GM23248 (cell line): Measurements from ENCODE around the gene SOCS2. TPM values are rescaled to one million over a fixed set of nuclear protein-coding genes. Genes with fewer than 3 reads are reported as not detected.

Experiments used
- DNase-seq: peaks from one replicate; pipeline ENCODE4 v3.0.0-alpha.2; 2015
- H2AFZ ChIP-seq: fragments of 200-600 bp; sonication (generic); 2 replicates; pipeline ENCODE4 v1.6.1; 2016; ENCODE audit warnings: antibody characterized with exemption
- H3F3A ChIP-seq: fragments of 200-600 bp; sonication (generic); 2 replicates; pipeline ENCODE4 v1.6.1; 2016; ENCODE audit warnings: mild to moderate bottlenecking, antibody characterized with exemption, mixed run types; ENCODE audit not compliant: insufficient read depth
- H3K27ac ChIP-seq: fragments of 200-600 bp; sonication (generic); 2 replicates; pipeline ENCODE4 v1.5.1; 2016; ENCODE audit warnings: mild to moderate bottlenecking
- H3K27me3 ChIP-seq: fragments of 200-600 bp; sonication (generic); replicated peaks from 2 replicates; pipeline ENCODE4 v1.6.1; 2016; ENCODE audit warnings: mild to moderate bottlenecking; ENCODE audit not compliant: insufficient read depth
- H3K36me3 ChIP-seq: fragments of 200-600 bp; sonication (generic); 2 replicates; pipeline ENCODE4 v1.6.1; 2016; ENCODE audit warnings: low read depth, mild to moderate bottlenecking
- H3K4me1 ChIP-seq: fragments of 200-600 bp; sonication (generic); 2 replicates; pipeline ENCODE4 v1.6.1; 2016; ENCODE audit warnings: mild to moderate bottlenecking; ENCODE audit not compliant: insufficient read depth
- H3K4me2 ChIP-seq: fragments of 200-600 bp; sonication (generic); one replicate; pipeline ENCODE4 v1.6.1; 2016; ENCODE audit warnings: mild to moderate bottlenecking; ENCODE audit not compliant: unreplicated experiment
- H3K4me3 ChIP-seq: fragments of 200-600 bp; sonication (generic); 2 replicates; pipeline ENCODE4 v1.5.1; 2016; ENCODE audit warnings: mild to moderate bottlenecking
- H3K79me2 ChIP-seq: fragments of 200-600 bp; sonication (generic); 2 replicates; pipeline ENCODE4 v1.6.1; 2016; ENCODE audit warnings: mild to moderate bottlenecking; ENCODE audit not compliant: insufficient read depth
- H3K9ac ChIP-seq: fragments of 200-600 bp; sonication (generic); 2 replicates; pipeline ENCODE4 v1.6.1; 2016; ENCODE audit warnings: mild to moderate bottlenecking
- H3K9me2 ChIP-seq: fragments of 200-600 bp; sonication (generic); 2 replicates; pipeline ENCODE4 v1.6.1; 2016; ENCODE audit warnings: mixed run types, mild to moderate bottlenecking, moderate library complexity; ENCODE audit not compliant: insufficient read depth
- H3K9me3 ChIP-seq: fragments of 200-600 bp; sonication (generic); one replicate; pipeline ENCODE4 v1.6.1; 2017; ENCODE audit warnings: low read depth
- H4K20me1 ChIP-seq: fragments of 200-600 bp; sonication (generic); 2 replicates; pipeline ENCODE4 v1.6.0; 2016; ENCODE audit not compliant: insufficient read depth
- EZH2 ChIP-seq: fragments of 200-600 bp; sonication (generic); IDR thresholded peaks from 2 replicates; pipeline ENCODE4 v1.6.1; 2018; ENCODE audit warnings: antibody characterized with exemption, mild to moderate bottlenecking; ENCODE audit not compliant: insufficient read depth, poor library complexity, severe bottlenecking
- EZH2phosphoT487 ChIP-seq: fragments of 200-600 bp; sonication (generic); IDR thresholded peaks from 2 replicates; pipeline ENCODE4 v1.6.1; 2018; ENCODE audit warnings: antibody characterized with exemption, moderate library complexity, mild to moderate bottlenecking, low read depth; ENCODE audit not compliant: insufficient read depth
- WGBS, 2 experiments: methylation state at CpG; one replicate each; pipeline ENCODE4 v1.1.6; 2015 to 2017; ENCODE audit warnings: low lambda C conversion rate in 2 of 2, low coverage in 1 of 2; ENCODE audit errors: missing lambda C conversion rate in 2 of 2; 5-methylcytosine and 5-hydroxymethylcytosine counted together
- in situ Hi-C: fragments of 300-500 bp; cut with MboI; formaldehyde crosslinking; loops from 2 replicates; pipeline ENCODE4 v1.15.0; 2020
- polyA plus RNA-seq: library from polyadenylated mRNA; unstranded; fragments of >200 nt; fragmentation: Nextera tagmentation; extraction: Ambion mirVana; gene quantifications from 2 replicates; pipeline ENCODE4 v1.2.1, GENCODE V29; 2016
- total RNA-seq: library from RNA; depleted of rRNA; stranded (reverse); fragments of >200 nt; shearing (Covaris generic); gene quantifications from 2 replicates; pipeline ENCODE4 v1.2.3, GENCODE V29; 2014

The SOCS2 gene
- total and polyA plus RNA-seq, 2 experiments from 2014 or later: 52.4 to 72.6 TPM

- H3K4me2 ChIP-seq: no peak overlapping the region
- no peaks in the 10 kb centered on the region for H3K36me3 ChIP-seq
- no peaks in the 10 kb centered on the region for H3K4me1 ChIP-seq
- no peaks in the 10 kb centered on the region for H3F3A ChIP-seq
- H3K9me2 ChIP-seq: no peaks in the 10 kb centered on the region
- 100% methylated on average over 1 of the region's 1 CpG for WGBS, 2 experiments
- H3K27ac ChIP-seq: no peak overlapping the region
- H2AFZ ChIP-seq: no peak overlapping the region
- H3K79me2 ChIP-seq: no peaks in the 10 kb centered on the region
- DNase-seq: peak; percentile 11
- in situ Hi-C loops: no loop called here
- H3K9me3 ChIP-seq: no peaks in the 10 kb centered on the region
- TF ChIP-seq EZH2phosphoT487 (no peak), EZH2 (no peak)
- H3K4me3 ChIP-seq: no peak overlapping the region
- no peak overlapping the region for H3K9ac ChIP-seq
- no peaks in the 10 kb centered on the region for H3K27me3 ChIP-seq
- H4K20me1 ChIP-seq: no peaks in the 10 kb centered on the region
Measured at GRCh38 chr12:93608313-93608712, 35.8 kb downstream of the SOCS2 start.

DNA sequence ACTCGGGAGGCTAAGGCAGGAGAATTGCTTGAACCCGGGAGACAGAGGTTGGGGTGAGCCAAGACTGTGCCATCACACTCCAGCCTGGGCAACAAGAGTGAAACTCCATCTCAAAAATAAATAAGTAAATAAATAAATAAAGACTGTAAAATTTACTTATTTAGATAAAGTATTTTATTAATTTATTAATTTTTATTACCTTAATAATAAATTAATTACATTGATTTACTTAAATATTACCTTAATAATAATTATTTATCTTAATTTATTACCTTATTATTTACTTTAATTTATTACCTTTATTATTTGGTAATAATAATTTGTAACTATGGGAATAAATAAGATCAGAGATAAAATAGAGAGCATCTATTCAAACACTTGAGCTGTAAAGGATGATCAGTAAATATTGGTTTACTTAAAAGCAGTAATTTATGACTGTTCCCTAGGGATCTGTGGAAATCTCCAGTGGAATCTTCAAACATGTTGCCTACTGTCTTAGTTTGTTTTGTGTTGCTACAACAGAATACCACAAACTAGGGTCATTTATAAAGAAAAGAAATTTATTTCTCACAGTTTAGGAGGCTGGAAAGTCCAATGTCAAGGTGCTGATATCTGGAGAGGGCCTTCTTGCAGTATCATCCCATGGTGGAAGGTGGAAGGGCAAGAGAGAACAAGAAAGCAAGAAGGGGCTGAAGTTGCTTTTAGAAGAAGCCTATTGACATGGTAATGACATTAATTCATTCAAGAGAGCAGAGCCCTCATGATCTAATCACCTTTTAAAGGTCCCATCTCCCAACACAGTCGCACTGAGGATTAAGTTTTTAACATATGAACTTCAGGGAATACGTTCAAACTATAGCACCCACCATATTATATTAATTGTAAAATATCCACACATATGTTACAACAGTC is 37.1 kb downstream of the SOCS2 start:
- no peak overlapping the region for H3K4me2 ChIP-seq
- WGBS, 2 experiments: 87 to 88% methylated on average over 4 of the region's 4 CpGs
- no peaks in the 10 kb centered on the region for H4K20me1 ChIP-seq
- H2AFZ ChIP-seq: no peak overlapping the region
- no peaks in the 10 kb centered on the region for H3K79me2 ChIP-seq
- H3K36me3 ChIP-seq: no peaks in the 10 kb centered on the region
- in situ Hi-C loops: no loop called here
- H3K4me1 ChIP-seq: no peaks in the 10 kb centered on the region
- no peaks in the 10 kb centered on the region for H3K27me3 ChIP-seq
- H3F3A ChIP-seq: no peaks in the 10 kb centered on the region
- no peak overlapping the region for H3K9ac ChIP-seq
- no peak overlapping the region for H3K27ac ChIP-seq
- no peak overlapping the region for H3K4me3 ChIP-seq
- TF ChIP-seq EZH2: no peak
- no peak for TF ChIP-seq EZH2phosphoT487
- H3K9me2 ChIP-seq: no peaks in the 10 kb centered on the region
- no peaks in the 10 kb centered on the region for H3K9me3 ChIP-seq
- DNase-seq: no peak

DNA sequence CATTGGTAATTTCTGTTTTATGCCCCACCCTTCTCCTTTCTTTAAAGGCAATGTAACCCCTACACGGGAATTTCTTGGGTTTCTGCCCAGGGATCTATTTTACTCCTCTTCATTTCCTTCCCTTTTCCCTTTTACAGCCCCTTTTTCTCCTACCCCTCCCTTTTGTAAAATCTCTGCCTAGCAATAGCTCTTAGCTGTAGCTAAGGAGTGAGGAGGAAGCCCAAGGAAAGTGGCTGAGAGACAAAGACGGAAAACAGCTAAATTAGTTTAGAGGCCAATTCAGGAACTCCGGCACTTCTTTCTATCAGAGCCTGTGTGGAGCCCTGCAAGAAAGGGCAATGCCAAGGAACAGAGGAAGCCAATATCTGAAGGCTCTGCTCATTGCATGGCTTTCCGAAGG is 40.3 kb downstream of the SOCS2 start:
- no peak for DNase-seq
- no peaks in the 10 kb centered on the region for H4K20me1 ChIP-seq
- no peak overlapping the region for H2AFZ ChIP-seq
- no peaks in the 10 kb centered on the region for H3K9me3 ChIP-seq
- no peak overlapping the region for H3K9ac ChIP-seq
- H3K36me3 ChIP-seq: no peaks in the 10 kb centered on the region
- no peak overlapping the region for H3K27ac ChIP-seq
- peaks cover 5% of the 10 kb centered on the region; the same call in 1 of the 2 replicates for H3F3A ChIP-seq
- no peak overlapping the region for H3K4me3 ChIP-seq
- 81 to 87% methylated on average over 4 of the region's 4 CpGs for WGBS, 2 experiments
- H3K4me2 ChIP-seq: no peak overlapping the region
- in situ Hi-C loops: no loop called here
- H3K4me1 ChIP-seq: peaks cover 11% of the 10 kb centered on the region
- H3K9me2 ChIP-seq: no peaks in the 10 kb centered on the region
- TF ChIP-seq EZH2phosphoT487 (no peak), EZH2 (no peak)
- no peaks in the 10 kb centered on the region for H3K27me3 ChIP-seq
- no peaks in the 10 kb centered on the region for H3K79me2 ChIP-seq

DNA sequence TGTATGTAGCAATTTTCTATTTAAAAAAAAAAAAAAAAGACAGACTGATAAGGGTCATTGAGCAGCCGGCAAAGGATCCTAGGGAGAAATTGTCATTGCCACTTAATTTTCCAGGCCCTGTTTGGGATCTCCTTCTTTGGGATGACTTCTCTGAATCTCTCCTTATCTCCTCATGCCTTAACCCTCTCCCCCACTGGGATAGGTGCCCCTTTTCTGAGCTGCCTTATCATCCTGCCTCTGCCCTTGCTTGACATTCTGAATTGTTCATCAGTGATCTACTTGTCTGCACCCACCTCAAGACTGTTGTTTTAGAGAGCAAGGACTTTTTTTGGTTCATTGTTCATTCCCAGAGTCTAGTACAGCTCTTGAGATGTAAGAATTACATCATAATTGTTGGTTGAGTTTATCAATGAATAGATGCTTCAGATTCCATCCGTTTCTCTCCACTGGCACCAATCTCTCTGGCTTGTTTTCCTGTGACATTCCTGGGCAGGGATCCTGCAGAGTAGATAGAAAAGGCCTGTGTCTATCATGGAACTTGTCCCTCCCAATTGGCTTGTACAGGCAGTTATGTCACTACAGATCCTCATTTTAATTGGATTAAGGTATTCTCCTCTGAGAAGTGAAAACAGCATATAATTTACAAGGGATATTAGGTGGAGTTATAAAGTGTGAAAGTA is 42.6 kb downstream of the SOCS2 start:
- H3K27ac ChIP-seq: no peak overlapping the region
- H4K20me1 ChIP-seq: no peaks in the 10 kb centered on the region
- no peaks in the 10 kb centered on the region for H3K79me2 ChIP-seq
- H3K4me1 ChIP-seq: peaks cover 11% of the 10 kb centered on the region
- peaks cover 5% of the 10 kb centered on the region; the same call in 1 of the 2 replicates for H3F3A ChIP-seq
- WGBS, 2 experiments: 55 to 64% methylated on average over 2 of the region's 2 CpGs
- TF ChIP-seq EZH2: no peak
- TF ChIP-seq EZH2phosphoT487: no peak
- no peak overlapping the region for H3K9ac ChIP-seq
- no peaks in the 10 kb centered on the region for H3K27me3 ChIP-seq
- in situ Hi-C loops: no loop called here
- H3K36me3 ChIP-seq: no peaks in the 10 kb centered on the region
- H2AFZ ChIP-seq: no peak overlapping the region
- no peaks in the 10 kb centered on the region for H3K9me2 ChIP-seq
- no peak for DNase-seq
- no peak overlapping the region for H3K4me3 ChIP-seq
- H3K9me3 ChIP-seq: no peaks in the 10 kb centered on the region
- no peak overlapping the region for H3K4me2 ChIP-seq
